CD4-positive, CD25-positive, alpha-beta regulatory T cell (primary cell): Measurements from ENCODE around the gene TSPAN7. TPM values are rescaled to one million over a fixed set of nuclear protein-coding genes. Genes with fewer than 3 reads are reported as not detected.

ENCODE experiments used
- ATAC-seq, 2 donors: fragments of 150-1000 bp; cut with Tn5 transposase; one replicate each; pipeline ENCODE4 v1.10.0; 2021; ENCODE audit warnings: low read depth in 2 of 2, moderate number of reproducible peaks in 2 of 2, moderate library complexity in 1 of 2
- DNase-seq, 3 donors: peaks; one replicate each; pipeline versions ENCODE4 v3.0.0 to v3.0.0-alpha.2; 2012 to 2022; ENCODE audit warnings: mixed read lengths in 1 of 3
- H3K27ac ChIP-seq: one replicate; pipeline ENCODE4 v1.7.0; 2013; ENCODE audit warnings: mild to moderate bottlenecking, low read length; ENCODE audit not compliant: insufficient read depth, poor library complexity, severe bottlenecking
- H3K27me3 ChIP-seq: one replicate; pipeline ENCODE4 v1.7.0; 2013; ENCODE audit warnings: low read length; ENCODE audit not compliant: control insufficient read depth, insufficient read depth
- H3K36me3 ChIP-seq: one replicate; pipeline ENCODE4 v1.7.0; 2013; ENCODE audit warnings: mild to moderate bottlenecking, low read length, moderate library complexity; ENCODE audit not compliant: control insufficient read depth, insufficient read depth
- H3K4me1 ChIP-seq: 2 replicates; pipeline ENCODE4 v1.7.0; 2013; ENCODE audit warnings: mild to moderate bottlenecking, low read length; ENCODE audit not compliant: insufficient read depth, control insufficient read depth, poor library complexity, severe bottlenecking
- H3K4me3 ChIP-seq: one replicate; pipeline ENCODE4 v1.7.0; 2013; ENCODE audit warnings: low read depth, mild to moderate bottlenecking, low read length, moderate library complexity
- H3K9me3 ChIP-seq, 2 experiments: 1 replicate in 1 of 2; 2 replicates in 1 of 2; pipeline ENCODE4 v1.7.0; 2013; ENCODE audit warnings: low read length in 2 of 2, mild to moderate bottlenecking in 1 of 2, moderate library complexity in 1 of 2; ENCODE audit not compliant: control insufficient read depth in 2 of 2
- H3K27ac Mint-ChIP-seq, 3 donors: one replicate each; pipeline ENCODE4 v1.8.0; 2020 to 2022; ENCODE audit warnings: mild to moderate bottlenecking in 3 of 3, mixed read lengths in 3 of 3, moderate library complexity in 2 of 3
- H3K27me3 Mint-ChIP-seq: one replicate; pipeline ENCODE4 v1.8.0; 2022; ENCODE audit warnings: mild to moderate bottlenecking, mixed read lengths
- H3K36me3 Mint-ChIP-seq: one replicate; pipeline ENCODE4 v1.8.0; 2020; ENCODE audit warnings: mixed read lengths
- H3K4me1 Mint-ChIP-seq, 4 donors: one replicate each; pipeline ENCODE4 v1.8.0; 2020 to 2022; ENCODE audit warnings: mixed read lengths in 4 of 4, mild to moderate bottlenecking in 1 of 4
- H3K4me3 Mint-ChIP-seq, 4 donors: one replicate each; pipeline ENCODE4 v1.8.0; 2020 to 2022; ENCODE audit warnings: mild to moderate bottlenecking in 4 of 4, mixed read lengths in 4 of 4, moderate library complexity in 3 of 4
- H3K9me3 Mint-ChIP-seq, 7 donors: one replicate each; pipeline ENCODE4 v1.8.0; 2020 to 2022; ENCODE audit warnings: mixed read lengths in 7 of 7, mild to moderate bottlenecking in 3 of 7, moderate library complexity in 2 of 7
- polyA plus RNA-seq, 4 donors: library from polyadenylated mRNA; unstranded; fragments of 300-500 nt; fragmentation: Illumina TruSeq; gene quantifications; one replicate each; pipeline ENCODE4 v1.2.3, GENCODE V29; 2021
- total RNA-seq: library from RNA; stranded (reverse); gene quantifications from one replicate; pipeline ENCODE4 v1.2.3, GENCODE V29; 2022

The TSPAN7 gene
- total and polyA plus RNA-seq, 5 donors from 2014 or later, result 0.16 to 0.72 (median 0.20) TPM; not detected in 2

DNA sequence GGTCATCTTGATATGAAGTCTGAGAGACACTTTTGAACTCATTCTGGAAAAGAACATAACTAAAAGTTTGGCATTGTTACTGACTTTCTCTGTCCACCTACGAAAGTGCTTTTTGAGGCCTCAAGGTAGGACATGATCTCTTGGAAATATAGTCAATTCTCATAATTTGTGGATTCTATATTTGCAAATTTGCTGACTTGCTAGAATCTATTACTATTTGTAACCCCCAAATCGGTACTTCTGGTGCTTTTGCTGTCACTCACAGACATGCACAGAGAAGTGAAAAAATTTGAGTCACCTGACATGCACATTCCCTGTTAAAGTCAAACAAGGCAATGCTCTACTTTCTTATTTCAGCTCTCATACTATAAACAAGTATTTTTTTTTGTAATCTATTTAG, 35.6 kb downstream of the TSPAN7 start:
- H3K36me3 ChIP-seq, result no peaks in the 10 kb centered on the region
- no peak for ATAC-seq
- no peak for DNase-seq
- no peak overlapping the region for H3K4me3 Mint-ChIP-seq
- H3K27me3 ChIP-seq, result peaks cover 3% of the 10 kb centered on the region
- peaks cover 11% of the 10 kb centered on the region for H3K27me3 Mint-ChIP-seq
- no peak overlapping the region for H3K27ac ChIP-seq
- H3K36me3 Mint-ChIP-seq, result no peaks in the 10 kb centered on the region
- no peak overlapping the region for H3K4me3 ChIP-seq
- H3K4me1 ChIP-seq, result no peaks in the 10 kb centered on the region
- no peak overlapping the region for H3K27ac Mint-ChIP-seq
- H3K9me3 ChIP-seq, result no peaks in the 10 kb centered on the region
- H3K4me1 Mint-ChIP-seq, result no peaks in the 10 kb centered on the region
- peaks cover 0 to 4% (median 0%) of the 10 kb centered on the region in 7 donors for H3K9me3 Mint-ChIP-seq

DNA sequence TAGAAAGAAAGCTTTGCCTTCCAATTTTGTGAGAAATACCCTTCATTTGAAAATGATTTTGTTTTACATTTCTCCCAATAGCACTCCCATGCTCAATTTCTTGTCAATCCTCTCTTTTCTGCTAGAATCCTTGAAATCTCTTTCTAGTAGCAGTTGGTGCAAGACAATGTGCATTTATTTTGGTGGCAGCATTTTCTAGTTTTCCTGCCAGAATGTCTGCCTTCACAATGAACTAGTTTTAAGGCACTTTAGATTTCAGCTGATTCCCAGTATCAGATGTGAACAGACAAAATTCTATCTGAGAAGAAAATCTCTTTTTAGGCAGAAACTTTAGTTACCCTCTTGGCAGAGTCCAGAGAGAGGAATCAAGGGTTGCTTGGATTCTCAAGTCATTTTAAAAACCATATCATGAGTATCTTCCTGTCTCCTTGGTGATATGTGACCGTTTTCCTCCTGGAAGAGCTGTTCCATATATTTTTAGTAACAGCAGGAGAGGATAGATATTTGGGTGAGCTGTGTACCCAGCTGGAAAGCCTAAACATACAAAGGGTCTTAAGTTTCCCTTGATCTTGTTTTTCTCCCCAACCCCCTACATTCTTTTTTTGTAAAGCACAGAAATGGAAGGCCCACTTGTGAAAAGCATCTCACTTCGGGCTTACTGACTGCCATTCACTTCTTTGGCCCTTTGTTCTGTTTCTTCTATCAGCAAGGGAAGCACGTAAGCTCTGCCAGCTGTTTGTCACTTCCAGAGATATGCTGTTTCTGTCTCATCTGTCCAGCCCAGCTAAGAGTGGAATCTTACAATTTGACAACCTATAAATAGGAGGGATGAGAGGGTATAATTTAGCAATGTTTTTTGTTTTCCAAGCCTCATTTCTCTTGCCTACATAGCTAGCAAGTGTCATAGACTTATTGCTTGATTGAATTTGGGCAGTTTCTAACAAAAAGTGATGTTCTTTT, 38.7 kb downstream of the TSPAN7 start:
- no peak overlapping the region for H3K27ac ChIP-seq
- no peak for ATAC-seq
- Mint-ChIP-seq H3K4me3 (no peak overlapping the region), H3K36me3 (no peaks in the 10 kb centered on the region), H3K27ac (no peak overlapping the region), H3K4me1 (no peaks in the 10 kb centered on the region), H3K27me3 (peaks cover 14% of the 10 kb centered on the region), H3K9me3 (peaks cover 0 to 4% (median 0%) of the 10 kb centered on the region in 7 donors)
- no peaks in the 10 kb centered on the region for H3K4me1 ChIP-seq
- H3K4me3 ChIP-seq, result no peak overlapping the region
- no peaks in the 10 kb centered on the region for H3K9me3 ChIP-seq
- no peaks in the 10 kb centered on the region for H3K36me3 ChIP-seq
- no peak for DNase-seq
- no peaks in the 10 kb centered on the region for H3K27me3 ChIP-seq

GRCh38 chrX:38601866-38602265, 40.5 kb downstream of the TSPAN7 start:
- no peak for DNase-seq
- peaks cover 0 to 2% (median 0%) of the 10 kb centered on the region in 7 donors for H3K9me3 Mint-ChIP-seq
- H3K27ac Mint-ChIP-seq, result no peak overlapping the region
- no peak overlapping the region for H3K4me3 Mint-ChIP-seq
- no peaks in the 10 kb centered on the region for H3K4me1 Mint-ChIP-seq
- no peaks in the 10 kb centered on the region for H3K27me3 ChIP-seq
- no peak overlapping the region for H3K27ac ChIP-seq
- H3K9me3 ChIP-seq, result no peaks in the 10 kb centered on the region
- no peaks in the 10 kb centered on the region for H3K4me1 ChIP-seq
- no peak for ATAC-seq
- no peaks in the 10 kb centered on the region for H3K36me3 Mint-ChIP-seq
- no peak overlapping the region for H3K4me3 ChIP-seq
- H3K36me3 ChIP-seq, result no peaks in the 10 kb centered on the region
- peaks cover 14% of the 10 kb centered on the region for H3K27me3 Mint-ChIP-seq

- Histone ChIP-seq H3K36me3 (no peaks in the 10 kb centered on the region), H3K4me3 (no peak overlapping the region), H3K4me1 (no peaks in the 10 kb centered on the region), H3K27me3 (no peaks in the 10 kb centered on the region), H3K9me3 (no peaks in the 10 kb centered on the region), H3K27ac (no peak overlapping the region)
- Mint-ChIP-seq H3K36me3 (no peaks in the 10 kb centered on the region), H3K9me3 (peaks cover 0 to 2% (median 0%) of the 10 kb centered on the region in 7 donors), H3K4me3 (no peak overlapping the region), H3K4me1 (no peaks in the 10 kb centered on the region), H3K27me3 (peaks cover 9% of the 10 kb centered on the region), H3K27ac (no peak overlapping the region)
- DNase-seq (no peak), ATAC-seq (no peak)
Observed at GRCh38 chrX:38606821-38607220, 45.5 kb downstream of the TSPAN7 start.

GRCh38 chrX:38607976-38608375, 46.6 kb downstream of the TSPAN7 start:
- peaks cover 5% of the 10 kb centered on the region for H3K27me3 Mint-ChIP-seq
- no peaks in the 10 kb centered on the region for H3K4me1 Mint-ChIP-seq
- H3K36me3 Mint-ChIP-seq, result no peaks in the 10 kb centered on the region
- ATAC-seq, result no peak
- no peak for DNase-seq
- H3K27ac Mint-ChIP-seq, result no peak overlapping the region
- Histone ChIP-seq H3K4me1 (no peaks in the 10 kb centered on the region), H3K36me3 (no peaks in the 10 kb centered on the region), H3K27ac (no peak overlapping the region), H3K27me3 (no peaks in the 10 kb centered on the region), H3K4me3 (no peak overlapping the region), H3K9me3 (no peaks in the 10 kb centered on the region)
- H3K9me3 Mint-ChIP-seq, result no peaks in the 10 kb centered on the region
- no peak overlapping the region for H3K4me3 Mint-ChIP-seq

GRCh38 chrX:38610849-38611248, 49.5 kb downstream of the TSPAN7 start:
- Mint-ChIP-seq H3K27me3 (peaks cover 5% of the 10 kb centered on the region), H3K9me3 (no peaks in the 10 kb centered on the region), H3K4me3 (no peak overlapping the region), H3K36me3 (no peaks in the 10 kb centered on the region), H3K4me1 (no peaks in the 10 kb centered on the region), H3K27ac (no peak overlapping the region)
- Histone ChIP-seq H3K27me3 (no peaks in the 10 kb centered on the region), H3K27ac (no peak overlapping the region), H3K36me3 (no peaks in the 10 kb centered on the region), H3K4me1 (no peaks in the 10 kb centered on the region), H3K4me3 (no peak overlapping the region), H3K9me3 (no peaks in the 10 kb centered on the region)
- ATAC-seq, result no peak
- DNase-seq, result no peak

GRCh38 chrX:38612281-38612680, 50.9 kb downstream of the TSPAN7 start:
- ATAC-seq (no peak), DNase-seq (no peak)
- H3K4me3 Mint-ChIP-seq, result no peak overlapping the region
- H3K4me1 Mint-ChIP-seq, result no peaks in the 10 kb centered on the region
- no peaks in the 10 kb centered on the region for H3K27me3 ChIP-seq
- no peaks in the 10 kb centered on the region for H3K4me1 ChIP-seq
- H3K27me3 Mint-ChIP-seq, result peaks cover 5% of the 10 kb centered on the region
- no peak overlapping the region for H3K27ac ChIP-seq
- H3K27ac Mint-ChIP-seq, result no peak overlapping the region
- no peaks in the 10 kb centered on the region for H3K9me3 ChIP-seq
- no peak overlapping the region for H3K4me3 ChIP-seq
- no peaks in the 10 kb centered on the region for H3K9me3 Mint-ChIP-seq
- H3K36me3 ChIP-seq, result no peaks in the 10 kb centered on the region
- H3K36me3 Mint-ChIP-seq, result no peaks in the 10 kb centered on the region

- H3K4me3 ChIP-seq, result no peak overlapping the region
- no peaks in the 10 kb centered on the region for H3K27me3 ChIP-seq
- ATAC-seq (no peak), DNase-seq (no peak)
- no peaks in the 10 kb centered on the region for H3K36me3 ChIP-seq
- no peak overlapping the region for H3K4me3 Mint-ChIP-seq
- no peaks in the 10 kb centered on the region for H3K36me3 Mint-ChIP-seq
- H3K4me1 ChIP-seq, result no peaks in the 10 kb centered on the region
- no peak overlapping the region for H3K27ac Mint-ChIP-seq
- peaks cover 9% of the 10 kb centered on the region for H3K27me3 Mint-ChIP-seq
- H3K9me3 ChIP-seq, result no peaks in the 10 kb centered on the region
- peaks cover 0 to 2% (median 0%) of the 10 kb centered on the region in 7 donors for H3K9me3 Mint-ChIP-seq
- H3K4me1 Mint-ChIP-seq, result no peaks in the 10 kb centered on the region
- no peak overlapping the region for H3K27ac ChIP-seq
Observed at GRCh38 chrX:38614485-38614884, 53.1 kb downstream of the TSPAN7 start.
